H1 (cell line): ENCODE measurements around the gene ANKRD31. TPM values are rescaled to one million over a fixed set of nuclear protein-coding genes. Genes with fewer than 3 reads are reported as not detected.

Experiments used
- CTCF ChIA-PET: fragments of 300-600 bp; sonication (Branson Sonifier 250); formaldehyde crosslinking; loops from one replicate; lab custom pipeline; 2021; ENCODE audit not compliant: partially characterized antibody; lab: Charles Lee
- POLR2A ChIA-PET: fragments of 300-600 bp; sonication (Branson Sonifier 250); formaldehyde crosslinking; loops from one replicate; lab custom pipeline; 2021; ENCODE audit warnings: inconsistent platforms; ENCODE audit not compliant: partially characterized antibody; lab: Charles Lee
- DNase-seq, 2 experiments: peaks; one replicate each; pipeline versions ENCODE4 v3.0.0 to v3.0.0-alpha.2; 2010 to 2022; ENCODE audit warnings: low spot score in 2 of 2, low read depth in 1 of 2, mixed read lengths in 1 of 2
- FAIRE-seq: peaks from 2 replicates; lab custom pipeline; 2011; peaks lifted over from hg19 to GRCh38; lab: Jason Lieb, UNC
- H2AFZ ChIP-seq: 2 replicates; pipeline ENCODE4 v1.8.1; 2012; ENCODE audit warnings: low read length, inconsistent platforms
- H2AK5ac ChIP-seq: 2 replicates; pipeline ENCODE4 v1.6.1; 2013; ENCODE audit warnings: low read depth, low read length
- H2BK120ac ChIP-seq: replicated peaks from 2 replicates; pipeline ENCODE3; 2013; ENCODE audit warnings: low read depth, low read length, inconsistent platforms
- H2BK12ac ChIP-seq: 2 replicates; pipeline ENCODE4 v1.6.1; 2013; ENCODE audit warnings: low read depth, low read length
- H2BK15ac ChIP-seq: 2 replicates; pipeline ENCODE4 v1.6.1; 2013; ENCODE audit warnings: low read length
- H2BK20ac ChIP-seq: 2 replicates; pipeline ENCODE4 v1.6.1; 2013; ENCODE audit warnings: low read length
- H2BK5ac ChIP-seq: 2 replicates; pipeline ENCODE4 v1.6.1; 2013; ENCODE audit warnings: low read depth, low read length
- H3K14ac ChIP-seq: 2 replicates; pipeline ENCODE4 v1.6.1; 2013; ENCODE audit warnings: inconsistent platforms; ENCODE audit not compliant: insufficient read length
- H3K18ac ChIP-seq: 2 replicates; pipeline ENCODE4 v1.6.1; 2013; ENCODE audit warnings: low read length; ENCODE audit errors: extremely low read depth
- H3K23ac ChIP-seq: 2 replicates; pipeline ENCODE4 v1.6.1; 2013; ENCODE audit warnings: inconsistent platforms; ENCODE audit not compliant: insufficient read length
- H3K23me2 ChIP-seq: 2 replicates; pipeline ENCODE4 v1.6.1; 2013; ENCODE audit warnings: low read depth, low read length
- H3K27ac ChIP-seq: 2 replicates; pipeline ENCODE4 v1.6.1; 2011; ENCODE audit warnings: low read depth, low read length, inconsistent platforms
- H3K27me3 ChIP-seq, 4 experiments: replicated peaks in 1 of 4; 1 replicate in 1 of 4; 2 replicates in 3 of 4; pipeline versions ENCODE4 v1.6.1 to v1.8.1; 2011 to 2013; ENCODE audit warnings: low read length in 3 of 4, mild to moderate bottlenecking in 3 of 4, inconsistent platforms in 2 of 4, mixed read lengths in 2 of 4, moderate library complexity in 1 of 4; ENCODE audit not compliant: control insufficient read depth in 3 of 4, insufficient read depth in 3 of 4; ENCODE audit errors: extremely low read depth in 1 of 4
- H3K36me3 ChIP-seq, 4 experiments: 2 replicates each; pipeline versions ENCODE4 v1.6.1 to v1.8.1; 2011 to 2013; ENCODE audit warnings: mild to moderate bottlenecking in 4 of 4, low read length in 3 of 4, moderate library complexity in 2 of 4, control low read depth in 1 of 4, inconsistent platforms in 1 of 4; ENCODE audit not compliant: insufficient read depth in 4 of 4, control insufficient read depth in 2 of 4
- H3K4ac ChIP-seq: replicated peaks from 2 replicates; pipeline ENCODE3; 2013; ENCODE audit warnings: low read length, low read depth, mixed read lengths, inconsistent platforms; ENCODE audit not compliant: insufficient read length
- H3K4me1 ChIP-seq, 4 experiments: replicated peaks in 1 of 4; 1 replicate in 1 of 4; 2 replicates in 3 of 4; pipeline versions ENCODE4 v1.6.1 to v1.8.1; 2011 to 2013; ENCODE audit warnings: low read length in 3 of 4, inconsistent platforms in 2 of 4, mixed read lengths in 1 of 4; ENCODE audit not compliant: insufficient read depth in 4 of 4, control insufficient read depth in 3 of 4
- H3K4me2 ChIP-seq, 2 experiments: 2 replicates each; pipeline versions ENCODE4 v1.6.1 to v1.8.1; 2011 to 2013; ENCODE audit warnings: low read depth in 2 of 2, low read length in 2 of 2, control low read depth in 1 of 2, inconsistent platforms in 1 of 2, mild to moderate bottlenecking in 1 of 2; ENCODE audit not compliant: insufficient read depth in 1 of 2
- H3K4me3 ChIP-seq, 4 experiments: fragments of 200-600, 300-600 bp in 1 of 4; sonication (generic), shearing (Covaris generic), sonication (Bioruptor Twin) in 1 of 4; 2 replicates each; pipeline versions ENCODE4 v1.5.1 to v1.8.1; 2011 to 2016; ENCODE audit warnings: low read length in 4 of 4, low read depth in 3 of 4, control low read depth in 2 of 4, inconsistent platforms in 2 of 4, mild to moderate bottlenecking in 2 of 4, mixed read lengths in 1 of 4, moderate library complexity in 1 of 4; ENCODE audit not compliant: insufficient read depth in 2 of 4; ENCODE audit errors: extremely low read depth in 1 of 4
- H3K56ac ChIP-seq: replicated peaks from 2 replicates; pipeline ENCODE3; 2013; ENCODE audit warnings: low read depth, mild to moderate bottlenecking, mixed read lengths, low read length, inconsistent platforms; ENCODE audit not compliant: insufficient read length
- H3K79me1 ChIP-seq: 2 replicates; pipeline ENCODE4 v1.6.1; 2013; ENCODE audit warnings: low read depth, low read length, control low read depth
- H3K79me2 ChIP-seq, 2 experiments: 2 replicates each; pipeline versions ENCODE4 v1.6.1 to v1.8.1; 2012 to 2013; ENCODE audit warnings: low read length in 2 of 2, mild to moderate bottlenecking in 2 of 2, inconsistent platforms in 1 of 2; ENCODE audit not compliant: insufficient read depth in 2 of 2, control insufficient read depth in 1 of 2
- H3K9ac ChIP-seq, 4 experiments: replicated peaks in 1 of 4; 1 replicate in 1 of 4; 2 replicates in 3 of 4; pipeline versions ENCODE4 v1.6.1 to v1.8.1; 2011 to 2013; ENCODE audit warnings: low read depth in 3 of 4, low read length in 3 of 4, control low read depth in 2 of 4, mild to moderate bottlenecking in 2 of 4, moderate library complexity in 2 of 4, inconsistent platforms in 1 of 4; ENCODE audit errors: extremely low read depth in 1 of 4
- H3K9me3 ChIP-seq, 2 experiments: 2 replicates each; pipeline versions ENCODE4 v1.6.1 to v1.8.1; 2012 to 2013; ENCODE audit warnings: mild to moderate bottlenecking in 2 of 2, moderate library complexity in 2 of 2, control low read depth in 1 of 2, inconsistent platforms in 1 of 2, low read depth in 1 of 2, low read length in 1 of 2, mixed read lengths in 1 of 2; ENCODE audit not compliant: insufficient read depth in 2 of 2
- H4K20me1 ChIP-seq, 2 experiments: replicated peaks in 1 of 2; 2 replicates each; pipeline versions ENCODE3 to v1.8.1; 2011 to 2013; ENCODE audit warnings: inconsistent platforms in 2 of 2, low read length in 2 of 2, mild to moderate bottlenecking in 1 of 2; ENCODE audit not compliant: insufficient read depth in 2 of 2, control insufficient read depth in 1 of 2
- H4K5ac ChIP-seq: 2 replicates; pipeline ENCODE4 v1.6.1; 2013; ENCODE audit warnings: low read length, low read depth, mixed read lengths, inconsistent platforms; ENCODE audit not compliant: insufficient read length
- H4K8ac ChIP-seq: 2 replicates; pipeline ENCODE4 v1.8.0; 2013; ENCODE audit warnings: mild to moderate bottlenecking, moderate library complexity, low read length, inconsistent platforms; ENCODE audit not compliant: insufficient read depth; ENCODE audit errors: extremely low read depth
- H4K91ac ChIP-seq: replicated peaks from 2 replicates; pipeline ENCODE3; 2013; ENCODE audit warnings: low read length, mixed read lengths, inconsistent platforms; ENCODE audit not compliant: insufficient read length
- BACH1 ChIP-seq: IDR thresholded peaks from 2 replicates; pipeline ENCODE4 v1.6.1; 2012; ENCODE audit warnings: low read length, improper control_type of control experiment
- CBX5 ChIP-seq: fragments of 300-800, 300-1000 bp; sonication (generic); IDR thresholded peaks from 2 replicates; pipeline ENCODE4 v1.7.1; 2016; ENCODE audit warnings: antibody characterized with exemption, low read length, low read depth
- CHD2 ChIP-seq: IDR thresholded peaks from 2 replicates; pipeline ENCODE4 v1.6.1; 2012; ENCODE audit warnings: low read length, improper control_type of control experiment
- HDAC2 ChIP-seq, 2 experiments: fragments of 300-600 bp in 1 of 2; sonication (generic) in 1 of 2; IDR thresholded peaks; 2 replicates each; pipeline ENCODE4 v1.6.1; 2011 to 2012; ENCODE audit warnings: low read depth in 2 of 2, low read length in 2 of 2, mild to moderate bottlenecking in 2 of 2, moderate library complexity in 2 of 2, borderline replicate concordance in 1 of 2, inconsistent platforms in 1 of 2
- JUN ChIP-seq: IDR thresholded peaks from 2 replicates; pipeline ENCODE4 v1.6.1; 2011; ENCODE audit warnings: low read depth, mild to moderate bottlenecking, improper control_type of control experiment, low read length
- JUND ChIP-seq: IDR thresholded peaks from 2 replicates; pipeline ENCODE4 v1.6.1; 2011; ENCODE audit warnings: mild to moderate bottlenecking, improper control_type of control experiment, low read length
- MAFK ChIP-seq: IDR thresholded peaks from 2 replicates; pipeline ENCODE4 v1.6.1; 2012; ENCODE audit warnings: low read depth, mild to moderate bottlenecking, improper control_type of control experiment, low read length
- NRF1 ChIP-seq: IDR thresholded peaks from 2 replicates; pipeline ENCODE4 v1.6.1; 2011; ENCODE audit warnings: mild to moderate bottlenecking, low read depth, low read length, improper control_type of control experiment
- POLR2A ChIP-seq, 2 experiments: IDR thresholded peaks; 1 replicate in 1 of 2; 2 replicates in 1 of 2; pipeline ENCODE4 v1.6.1; 2011; ENCODE audit warnings: low read depth in 2 of 2, low read length in 2 of 2, mild to moderate bottlenecking in 2 of 2; ENCODE audit errors: control extremely low read depth in 1 of 2
- POU5F1 ChIP-seq: IDR thresholded peaks from 2 replicates; pipeline ENCODE4 v1.6.1; 2011; ENCODE audit warnings: low read depth, mild to moderate bottlenecking, low read length, moderate library complexity
- SAP30 ChIP-seq: fragments of 300-600 bp; sonication (generic); IDR thresholded peaks from 2 replicates; pipeline ENCODE4 v1.7.1; 2012; ENCODE audit warnings: low read length, moderate library complexity, mild to moderate bottlenecking, inconsistent platforms; ENCODE audit not compliant: insufficient read depth, insufficient replicate concordance
- SP4 ChIP-seq: IDR thresholded peaks from 2 replicates; pipeline ENCODE4 v1.6.1; 2012; ENCODE audit warnings: low read length, inconsistent platforms
- SRF ChIP-seq: IDR thresholded peaks from 2 replicates; pipeline ENCODE4 v1.6.1; 2011; ENCODE audit warnings: mild to moderate bottlenecking, low read depth, low read length, moderate library complexity
- WGBS, 2 experiments: shearing (Covaris generic) in 1 of 2; methylation state at CpG; one replicate each; pipeline versions ENCODE4 v1.1.6 to v1.1.7; 2013 to 2015; ENCODE audit warnings: low lambda C conversion rate in 2 of 2, mixed read lengths in 2 of 2, inconsistent platforms in 1 of 2, low coverage in 1 of 2, missing lambda C conversion rate in 1 of 2; ENCODE audit not compliant: insufficient replicate concordance in 2 of 2, insufficient coverage in 1 of 2, insufficient read length in 1 of 2; ENCODE audit errors: extremely low coverage in 1 of 2, missing lambda C conversion rate in 1 of 2; 5-methylcytosine and 5-hydroxymethylcytosine counted together
- polyA plus RNA-seq, 7 experiments: library from polyadenylated mRNA; depleted of rRNA in 3 of 7; stranded (reverse) in 5 of 7; unstranded in 2 of 7; fragments of >200 nt in 5 of 7; fragments of 200-250 nt in 2 of 7; gene quantifications; 1 replicate in 5 of 7; 2 replicates in 1 of 7; 4 replicates in 1 of 7; pipeline versions ENCODE4 v1.2.1 to v1.2.3, GENCODE V29; 2011 to 2013; ENCODE audit warnings: missing spikeins in 2 of 7, mixed read lengths in 2 of 7
- total RNA-seq: library from RNA; stranded (reverse); fragmentation: NEBNext Ultra II Directional; extraction: Animal tissue kit (Norgen Biotek cat#: 25700); gene quantifications from 2 replicates; pipeline ENCODE4 v1.2.1, GENCODE V29; 2021
- TF ChIP-seq, protein P1 (sequence below): IDR thresholded peaks from 2 replicates; pipeline ENCODE4 v1.6.1; 2012; ENCODE audit warnings: inconsistent platforms
- TF ChIP-seq, protein P2 (sequence below): IDR thresholded peaks from 2 replicates; pipeline ENCODE4 v1.6.1; 2012; ENCODE audit warnings: inconsistent platforms

ANKRD31 gene
- total and polyA plus RNA-seq, 2 of the 8 experiments (the other 6 are each of a cell fraction or from before 2014, with no cell fraction given) = 0.05 to 0.06 TPM

DNA sequence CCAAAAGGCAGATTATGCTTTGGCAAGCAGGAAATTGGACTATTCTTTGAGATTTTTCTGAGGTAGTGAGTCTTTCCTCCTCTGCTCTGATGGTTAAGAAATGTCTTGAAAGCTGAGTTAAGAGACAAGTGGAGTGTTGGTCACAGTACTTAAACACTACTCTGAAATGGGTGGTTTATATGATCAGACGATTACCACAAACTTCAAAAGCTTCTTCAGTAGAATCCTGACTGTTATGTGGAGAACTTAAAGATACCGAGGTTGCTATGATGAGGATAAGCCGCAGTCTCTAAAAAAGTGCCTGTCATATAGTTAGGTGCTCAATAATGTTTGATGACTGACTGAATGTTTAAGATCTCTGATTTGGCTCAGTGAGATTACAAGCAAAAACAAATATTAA lies 208.6 kb downstream of the ANKRD31 start:
- FAIRE-seq = no peak
- no peak overlapping the region for H4K8ac ChIP-seq
- H2BK12ac ChIP-seq = no peak overlapping the region
- H2BK15ac ChIP-seq = no peak overlapping the region
- no peaks in the 10 kb centered on the region; the same call in 1 of the 2 replicates for H3K79me1 ChIP-seq
- no peaks in the 10 kb centered on the region for H3K9me3 ChIP-seq
- no peaks in the 10 kb centered on the region for H3K27me3 ChIP-seq
- no peak overlapping the region for H3K56ac ChIP-seq
- H3K4me3 ChIP-seq = no peak overlapping the region
- POLR2A ChIA-PET = interaction anchor here (1.3 kb wide), 1 partner anchor 11 kb away, joined by 3 read pairs; no protein-coding TSS in a partner anchor
- 92% methylated on average over 3 of the region's 3 CpGs; no CpG with 5 or more reads in 1 of the 2 experiments for WGBS, 2 experiments
- H3K4me2 ChIP-seq = no peak overlapping the region
- H3K79me2 ChIP-seq = no peaks in the 10 kb centered on the region
- no peak for DNase-seq
- no peak overlapping the region for H3K27ac ChIP-seq
- no peak overlapping the region for H4K91ac ChIP-seq
- no peaks in the 10 kb centered on the region for H3K36me3 ChIP-seq
- H3K23me2 ChIP-seq = no peaks in the 10 kb centered on the region; the same call in 1 of the 2 replicates
- H2AFZ ChIP-seq = no peak overlapping the region
- H2BK20ac ChIP-seq = no peak overlapping the region
- no peak overlapping the region for H3K23ac ChIP-seq
- H3K4me1 ChIP-seq = no peaks in the 10 kb centered on the region; a peak in 2 of 7 replicates
- no peak overlapping the region for H3K18ac ChIP-seq
- CTCF ChIA-PET = interaction anchor here (1.1 kb wide), 1 partner anchor 9 kb away, joined by 3 read pairs; no protein-coding TSS in a partner anchor
- no peak overlapping the region for H3K9ac ChIP-seq
- H3K4ac ChIP-seq = no peak overlapping the region
- H4K20me1 ChIP-seq = no peaks in the 10 kb centered on the region
- H2BK5ac ChIP-seq = no peak overlapping the region
- no peak overlapping the region for H2AK5ac ChIP-seq
- no peak overlapping the region for H4K5ac ChIP-seq
- H3K14ac ChIP-seq = no peak overlapping the region
- H2BK120ac ChIP-seq = no peak overlapping the region
- TF ChIP-seq SRF (no peak), MAFK (no peak), POU5F1 (no peak), CBX5 (no peak), SP4 (no peak), HDAC2 (IDR thresholded peaks at IDR 0.05; ENCODE audit: borderline replicate concordance in 1 of 2, low read depth in 2 of 2, low read length in 2 of 2) (no peak), JUN (no peak), NRF1 (no peak), CHD2 (no peak), POLR2A (IDR thresholded peaks at IDR 0.05; ENCODE audit: control extremely low read depth in 1 of 2, low read depth in 2 of 2, low read length in 2 of 2) (no peak), JUND (no peak), BACH1 (no peak), SAP30 (no peak)
- TF ChIP-seq, protein P1, sequence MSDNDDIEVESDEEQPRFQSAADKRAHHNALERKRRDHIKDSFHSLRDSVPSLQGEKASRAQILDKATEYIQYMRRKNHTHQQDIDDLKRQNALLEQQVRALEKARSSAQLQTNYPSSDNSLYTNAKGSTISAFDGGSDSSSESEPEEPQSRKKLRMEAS = no peak
- TF ChIP-seq, protein P2, sequence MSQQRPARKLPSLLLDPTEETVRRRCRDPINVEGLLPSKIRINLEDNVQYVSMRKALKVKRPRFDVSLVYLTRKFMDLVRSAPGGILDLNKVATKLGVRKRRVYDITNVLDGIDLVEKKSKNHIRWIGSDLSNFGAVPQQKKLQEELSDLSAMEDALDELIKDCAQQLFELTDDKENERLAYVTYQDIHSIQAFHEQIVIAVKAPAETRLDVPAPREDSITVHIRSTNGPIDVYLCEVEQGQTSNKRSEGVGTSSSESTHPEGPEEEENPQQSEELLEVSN = no peak
